Pancreas (tissue), 10 donors: ENCODE data around the gene PHF2. TPM values are rescaled to one million over a fixed set of nuclear protein-coding genes. Genes with fewer than 3 reads are reported as not detected.

Source experiments
- ATAC-seq, 4 donors: fragments of 200-7000 bp; cut with Tn5 transposase; one replicate each; pipeline versions ENCODE4 v1.8.0 to v1.9.1; 2020; ENCODE audit warnings: mild to moderate bottlenecking in 4 of 4, moderate library complexity in 4 of 4
- DNase-seq, 6 donors: peaks; one replicate each; pipeline ENCODE4 v3.0.0-alpha.2; 2020
- FAIRE-seq: peaks from 2 replicates; lab custom pipeline; 2012; peaks lifted over from hg19 to GRCh38; lab: Jason Lieb, UNC
- H3K27ac ChIP-seq, 4 donors: fragments of 200-600 bp; sonication (generic); 1 replicate in 3 of 4; 2 replicates in 1 of 4; pipeline versions ENCODE4 v1.5.0 to v1.8.0; 2020
- H3K27me3 ChIP-seq, 4 donors: fragments of 200-600 bp; one replicate each; pipeline ENCODE4 v1.8.0; 2021
- H3K36me3 ChIP-seq, 3 donors: fragments of 200-600 bp; sonication (generic) in 1 of 3; one replicate each; pipeline versions ENCODE4 v1.5.0 to v1.8.0; 2020 to 2021
- H3K4me1 ChIP-seq, 3 donors: fragments of 200-600 bp; one replicate each; pipeline ENCODE4 v1.8.0; 2021
- H3K4me3 ChIP-seq, 4 donors: fragments of 200-600 bp; sonication (generic) in 2 of 4; one replicate each; pipeline versions ENCODE4 v1.5.0 to v1.8.0; 2020 to 2021
- H3K9me3 ChIP-seq, 4 donors: fragments of 200-600 bp; one replicate each; pipeline ENCODE4 v1.8.0; 2021
- CTCF ChIP-seq, 4 donors: fragments of 200-600 bp; sonication (generic) in 3 of 4; IDR thresholded peaks; one replicate each; pipeline versions ENCODE4 v1.5.0 to v1.8.0; 2021; ENCODE audit warnings: antibody characterized with exemption in 4 of 4
- WGBS, 2 donors: extraction: QIAGEN DNeasy Blood & Tissue Kit; methylation state at CpG; one replicate each; pipeline ENCODE4 v1.1.7; 2013; 5-methylcytosine and 5-hydroxymethylcytosine counted together
- intact Hi-C, 3 donors: fragments of 100-400 bp; cut with DNase I; formaldehyde crosslinking; loops; one replicate each; pipeline versions ENCODE4 v1.11.1 to v1.14.2; 2022
- polyA plus RNA-seq, 2 donors: library from polyadenylated mRNA; stranded (reverse); fragments of 200-250 nt; gene quantifications; one replicate each; pipeline ENCODE4 v1.2.3, GENCODE V29; 2013
- total RNA-seq, 6 donors: library from RNA; stranded (reverse); fragmentation: NEBNext Ultra II Directional in 4 of 6; extraction: Animal tissue kit (Norgen Biotek cat#: 25700) in 4 of 6; gene quantifications; one replicate each; pipeline versions ENCODE4 v1.2.1 to v1.2.4, GENCODE V29; 2021 to 2023
- donor health status: healthy with polysubstance abuse.
- donor health status: DM: no; HTN: no; CAD: no; lungs with moderate emphysema.
- donor health status: DM: no; HTN: no; CAD: no.
- donor health status: control.
- donor health status: control.
- donor health status: Bipolar disorder and iron deficiency.
- donor health status: DM: yes; HTN: yes; CAD: no.
- donor health status: DM: no; HTN: no; CAD: no.
- donor health status: DM: no; HTN: no; CAD: no.
- donor health status: DM: yes; HTN: yes; CAD: no.

The PHF2 gene
- total and polyA plus RNA-seq, 8 donors: 10.8 to 24.8 (median 12.7) TPM

DNA sequence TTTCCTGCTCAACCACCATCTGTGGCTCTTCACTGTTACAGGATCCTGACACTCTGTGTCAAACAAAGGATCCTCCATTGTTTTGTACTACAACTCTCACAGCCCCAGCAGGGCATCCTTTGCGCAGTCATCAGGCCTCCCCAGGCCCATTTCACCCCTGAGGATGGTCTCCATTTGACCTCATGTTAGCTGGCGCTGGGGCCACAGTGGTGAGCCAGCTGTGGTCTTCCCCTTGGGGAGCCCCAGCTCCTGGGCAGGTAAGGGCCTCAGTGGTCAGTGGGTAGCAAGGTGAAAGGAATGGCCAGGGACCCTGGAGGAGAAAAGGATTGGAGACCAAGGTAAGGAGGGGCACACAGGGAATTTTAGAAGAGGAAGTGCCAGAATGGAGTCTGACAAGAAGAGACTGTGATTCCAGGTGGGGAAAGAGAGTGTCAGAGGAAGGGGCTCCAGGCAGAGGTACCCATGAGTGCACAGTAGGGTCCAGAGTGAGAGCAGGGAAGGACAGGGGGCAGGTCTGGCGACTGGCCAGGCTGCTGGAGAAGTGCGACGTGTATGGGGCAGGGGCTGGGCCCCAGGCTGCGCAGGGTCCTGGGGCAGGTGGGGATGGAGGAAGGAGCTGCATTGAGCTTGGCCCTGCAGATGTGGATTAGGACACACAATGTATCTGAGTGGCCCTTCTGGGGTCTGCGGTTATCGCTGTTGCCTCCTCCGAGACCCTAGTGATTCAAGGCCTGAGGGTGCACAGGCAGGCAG is 109.9 kb downstream of the PHF2 start:
- 85 to 88% methylated on average over 9 of the region's 9 CpGs for WGBS, 2 donors

GRCh38 chr9:93686880-93687236 is 110.5 kb downstream of the PHF2 start:
- Histone ChIP-seq H3K36me3 (no peaks in the 10 kb centered on the region), H3K4me3 (no peak overlapping the region), H3K27ac (no peak overlapping the region), H3K4me1 (no peaks in the 10 kb centered on the region), H3K9me3 (no peaks in the 10 kb centered on the region), H3K27me3 (no peaks in the 10 kb centered on the region)
- no peak for ATAC-seq
- intact Hi-C loops: loop anchor here in 1 of 3 donors (10.0 kb wide), 1 partner anchor 268 kb away; the partner anchor contains the start of gene BARX1
- no peak for TF ChIP-seq CTCF (IDR thresholded peaks at IDR 0.05)
- no peak for FAIRE-seq
- WGBS, 2 donors: 73 to 90% methylated on average over 3 of the region's 3 CpGs
- no peak for DNase-seq

More for the DNA sequence above, 109.9 kb downstream of the PHF2 start:
- Histone ChIP-seq H3K4me1 (no peaks in the 10 kb centered on the region), H3K9me3 (no peaks in the 10 kb centered on the region), H3K27ac (no peak overlapping the region), H3K36me3 (no peaks in the 10 kb centered on the region), H3K4me3 (no peak overlapping the region), H3K27me3 (no peaks in the 10 kb centered on the region)
- FAIRE-seq: no peak
- no peak for ATAC-seq
- peak in 2 of 6 donors; percentile 4 to 35 for DNase-seq
- TF ChIP-seq CTCF (IDR thresholded peaks at IDR 0.05): no peak
- intact Hi-C loops: loop anchor here in 1 of 3 donors (10.0 kb wide), 1 partner anchor 268 kb away; the partner anchor contains the start of gene BARX1

DNA sequence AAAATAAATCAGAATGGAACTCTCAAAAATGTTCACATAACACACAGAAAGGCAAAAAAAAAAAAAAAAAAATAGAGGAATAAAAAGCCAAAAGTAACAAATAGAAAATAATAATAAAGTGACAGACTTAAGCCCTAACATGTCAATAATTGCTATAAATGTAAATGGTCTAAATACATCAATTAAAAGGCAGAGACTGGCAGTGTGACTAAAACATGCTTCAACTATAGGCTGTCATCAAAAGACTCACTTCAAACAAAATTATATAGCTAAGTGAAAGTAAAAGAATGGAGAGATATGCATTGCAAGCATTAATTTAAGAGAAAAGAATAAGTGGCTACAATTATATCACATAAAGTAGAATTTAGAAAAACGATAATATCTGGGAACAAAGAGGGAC is 114.2 kb downstream of the PHF2 start:
- H3K4me1 ChIP-seq: no peaks in the 10 kb centered on the region
- no peak for TF ChIP-seq CTCF (IDR thresholded peaks at IDR 0.05)
- H3K9me3 ChIP-seq: no peaks in the 10 kb centered on the region
- FAIRE-seq (no peak), ATAC-seq (no peak), DNase-seq (no peak)
- intact Hi-C loops: no loop called here
- H3K36me3 ChIP-seq: no peaks in the 10 kb centered on the region
- no peak overlapping the region for H3K4me3 ChIP-seq
- H3K27ac ChIP-seq: no peak overlapping the region
- no peaks in the 10 kb centered on the region for H3K27me3 ChIP-seq
- WGBS, 2 donors: 76 to 84% methylated on average over 1 of the region's 1 CpG

DNA sequence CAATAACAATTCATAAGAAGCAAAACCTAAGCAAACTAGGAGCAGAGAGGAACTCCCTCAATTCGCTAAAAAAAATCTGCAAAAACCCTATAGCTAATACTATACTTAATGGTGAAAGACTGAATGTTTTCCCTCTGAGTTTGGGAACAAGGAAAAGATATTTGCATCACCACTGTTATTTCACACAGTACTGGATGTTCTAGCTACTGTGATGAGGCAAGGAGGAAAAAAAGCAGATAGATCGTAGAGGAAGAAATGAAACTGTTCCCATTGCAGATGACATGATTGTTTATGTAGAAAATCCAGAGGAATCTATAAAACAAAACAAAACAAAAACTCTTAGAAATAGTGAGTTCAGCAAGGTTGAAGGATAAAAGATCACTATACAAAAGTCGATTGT is 116.7 kb downstream of the PHF2 start:
- DNase-seq (no peak), ATAC-seq (no peak), FAIRE-seq (no peak)
- Histone ChIP-seq H3K27me3 (no peaks in the 10 kb centered on the region), H3K9me3 (no peaks in the 10 kb centered on the region), H3K4me3 (no peak overlapping the region), H3K4me1 (no peaks in the 10 kb centered on the region), H3K27ac (no peak overlapping the region), H3K36me3 (no peaks in the 10 kb centered on the region)
- 76 to 86% methylated on average over 3 of the region's 3 CpGs for WGBS, 2 donors
- intact Hi-C loops: no loop called here
- no peak for TF ChIP-seq CTCF (IDR thresholded peaks at IDR 0.05)
